HS-27A (cell line): ENCODE data around the gene SLC7A10.
"Not testable (repeated sequence)": the region's sequence is repeated elsewhere in the genome, so short reads cannot be mapped to it uniquely, and the experiment has no call there.

Source experiments
- DNase-seq: peaks from one replicate; pipeline ENCODE4 v3.0.0-alpha.2; 2012; ENCODE audit warnings: low read depth, missing footprints

Gene SLC7A10

DNA sequence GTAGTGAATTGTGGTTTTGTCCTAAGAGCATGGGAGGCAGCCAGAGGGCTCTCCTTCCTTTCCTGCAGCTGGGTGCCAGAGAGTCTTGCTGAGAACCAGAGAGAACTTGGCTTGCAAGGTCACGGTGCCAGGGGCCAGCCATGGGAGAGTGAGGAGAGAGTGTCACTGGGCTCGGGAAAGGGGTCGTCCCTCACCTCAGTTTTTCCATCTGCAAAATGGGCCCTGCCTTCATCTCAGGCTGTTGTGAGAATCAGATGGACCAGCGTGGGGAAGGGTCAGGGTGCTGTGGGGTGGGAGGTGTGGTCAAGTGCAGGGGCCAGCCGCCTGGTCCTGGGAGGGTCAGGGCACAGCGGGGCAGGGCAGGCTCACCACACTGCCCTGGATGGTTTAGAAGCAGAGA lies 24.2 kb downstream of the SLC7A10 start:
- DNase-seq: no peak

DNA sequence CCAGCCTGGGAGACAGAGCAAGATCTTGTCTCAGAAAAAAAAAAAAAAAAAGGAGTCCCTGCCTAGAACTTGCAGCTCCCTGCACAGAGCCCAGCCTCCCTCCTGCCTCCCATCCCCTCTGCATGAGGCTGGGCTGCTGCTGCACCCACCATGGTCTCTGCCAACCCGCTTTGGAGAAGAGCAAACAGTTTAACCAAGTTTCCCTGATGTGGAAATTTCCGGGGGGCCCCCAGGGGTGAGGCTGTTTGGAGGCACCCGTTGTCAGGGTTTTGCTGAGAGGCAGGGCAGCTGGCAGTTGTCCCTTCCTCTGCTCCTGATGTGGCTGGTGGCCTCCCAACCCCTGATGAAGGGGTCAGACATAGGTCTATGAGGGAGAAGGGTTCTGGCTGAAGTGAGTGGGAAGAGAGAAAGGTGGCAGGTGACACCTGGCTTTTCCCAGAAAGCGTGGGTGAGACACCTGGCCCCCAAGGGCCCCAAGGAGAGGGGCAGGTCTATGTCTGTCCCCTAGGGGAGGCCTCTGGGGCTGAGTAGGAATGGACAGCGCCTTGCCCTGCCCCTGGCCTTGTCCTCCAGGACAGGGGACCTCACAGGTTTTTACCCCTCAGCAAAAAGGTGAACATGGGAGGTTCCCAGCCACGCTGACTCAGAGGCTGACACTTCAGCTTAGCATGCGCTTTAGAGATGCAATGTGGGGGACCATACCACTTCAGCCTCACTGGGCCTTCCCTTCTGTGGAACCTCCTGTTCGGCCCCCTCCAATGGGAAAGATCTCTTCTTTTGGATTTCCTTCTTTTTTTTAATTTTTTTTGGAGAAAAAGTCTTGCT lies 26.0 kb downstream of the SLC7A10 start:
- DNase-seq: no peak

GRCh38 chr19:33198169-33198568 lies 27.5 kb downstream of the SLC7A10 start:
- DNase-seq: no peak

DNA sequence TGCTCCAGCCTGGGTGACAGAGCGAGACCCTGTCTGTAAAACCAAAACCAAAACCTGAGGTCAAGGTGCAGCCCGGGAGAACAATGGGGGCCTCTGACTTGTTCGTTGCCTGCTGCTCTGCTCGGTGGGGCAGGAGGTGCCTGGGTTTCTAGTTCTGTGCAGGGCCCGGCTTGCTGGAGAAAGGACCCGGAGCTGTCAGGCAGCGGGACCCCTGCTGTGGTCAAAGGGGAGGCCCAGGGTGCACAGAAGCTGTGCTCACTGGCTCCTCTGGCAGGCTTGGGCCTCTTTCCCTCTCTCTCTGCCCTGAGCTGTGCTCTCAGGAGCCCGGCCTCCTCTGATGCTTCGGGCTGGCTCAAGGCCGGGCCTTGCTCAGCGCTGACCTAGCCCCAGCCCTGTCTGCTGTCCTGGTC lies 28.1 kb downstream of the SLC7A10 start:
- DNase-seq: no peak

- DNase-seq: no peak
These were observed 29.0 kb downstream of the SLC7A10 start for GRCh38 chr19:33196446-33197193.

DNA sequence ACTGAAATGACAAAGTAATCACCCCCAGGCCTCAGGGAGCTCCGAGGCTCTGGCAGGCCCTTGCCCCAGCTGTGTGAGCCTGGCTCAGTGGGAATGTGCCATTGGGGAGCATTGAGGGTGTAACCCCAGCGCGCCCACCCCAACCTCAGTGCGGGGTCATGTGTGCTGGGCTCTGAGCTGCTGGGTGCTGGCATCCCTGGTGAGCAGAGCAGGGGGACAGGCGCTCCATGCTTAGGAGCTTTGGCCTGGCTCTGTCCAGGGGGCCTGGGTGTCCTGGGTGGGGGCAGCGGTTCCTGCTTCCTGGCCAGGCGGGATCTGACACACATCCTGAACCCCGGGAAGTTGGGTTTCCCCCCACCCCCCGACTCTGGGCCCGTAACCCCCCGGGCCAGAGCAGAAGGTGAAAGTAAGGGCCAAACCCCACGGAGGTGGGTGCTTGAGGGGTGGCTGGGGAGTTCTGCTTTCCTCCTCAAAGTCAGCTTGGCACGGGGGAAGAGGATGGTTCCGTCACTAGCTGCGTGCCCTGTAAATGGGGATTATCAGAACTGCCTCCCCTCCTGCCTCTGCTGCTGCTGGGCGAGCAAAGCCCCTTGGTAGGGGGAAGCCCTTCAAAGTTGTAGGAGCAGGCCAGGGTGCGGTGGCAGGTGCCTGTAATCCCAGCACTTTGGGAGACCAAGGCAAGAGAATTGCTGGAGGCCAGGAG lies 29.9 kb downstream of the SLC7A10 start:
- DNase-seq: no peak

GRCh38 chr19:33194886-33195644 lies 30.6 kb downstream of the SLC7A10 start:
- no peak for DNase-seq

- no peak for DNase-seq
These were observed 31.1 kb downstream of the SLC7A10 start for GRCh38 chr19:33194532-33194885.

DNA sequence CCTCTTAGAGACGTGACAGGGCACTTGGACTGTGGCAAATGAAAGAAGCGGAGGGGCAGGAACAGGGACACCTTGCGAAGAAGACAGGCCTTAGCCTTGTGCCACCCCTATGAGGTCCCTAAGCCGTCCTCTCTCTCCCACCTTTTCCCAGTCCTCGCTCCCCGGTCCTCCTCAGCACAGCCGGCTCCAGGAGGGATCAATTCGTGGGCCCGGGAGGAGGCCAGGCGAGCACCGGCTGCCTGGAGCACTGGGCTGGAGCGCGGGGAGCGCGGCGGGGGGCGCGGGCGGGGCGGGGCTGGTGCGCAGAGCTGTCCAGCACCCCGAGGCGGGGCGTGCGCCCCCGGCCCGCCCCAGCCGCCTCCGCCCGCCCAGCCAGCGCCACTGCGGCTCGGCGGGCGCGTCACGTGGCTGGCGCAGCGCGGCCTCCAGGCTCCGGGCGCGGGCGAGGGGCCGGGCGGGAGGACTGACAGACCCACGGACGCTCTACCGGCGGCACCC lies 31.7 kb downstream of the SLC7A10 start, which contains the start of gene LRP3:
LRP3 (plus strand) TSS at position 466 of the 498 bp plus-strand sequence. CDS start 456 bp downstream, outside the sequence.
- no peak for DNase-seq

DNA sequence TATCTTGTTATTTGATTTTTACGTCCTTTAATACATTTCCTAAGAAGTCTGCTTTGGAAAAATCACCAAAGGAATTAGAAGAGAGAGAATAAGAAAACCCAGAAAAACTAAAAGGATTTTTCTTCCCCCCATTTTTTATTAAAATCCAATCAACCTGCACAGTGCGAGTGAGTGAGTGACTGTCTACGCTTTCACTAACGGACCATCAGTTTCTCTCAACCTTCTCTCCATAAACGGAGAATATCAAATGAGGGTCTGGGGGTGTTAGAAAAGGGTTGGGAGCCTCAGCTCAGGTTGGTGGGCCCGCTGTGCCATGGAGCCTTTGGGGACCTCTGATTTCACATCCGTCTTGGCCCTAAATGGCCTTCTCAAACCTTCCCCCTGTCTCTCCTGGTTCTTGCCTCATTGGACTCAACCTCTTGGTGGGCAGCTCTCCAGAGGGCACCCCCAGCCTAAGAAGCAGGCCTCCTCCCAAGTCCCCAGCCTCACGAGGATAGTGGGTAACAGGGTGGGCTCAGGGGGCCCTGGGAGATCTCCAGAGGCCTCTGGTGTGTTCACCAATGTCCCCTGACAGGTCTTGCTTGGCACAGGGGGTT lies 32.3 kb downstream of the SLC7A10 start:
- DNase-seq: no peak

- DNase-seq: no peak
These were observed 33.6 kb downstream of the SLC7A10 start for GRCh38 chr19:33192010-33192409.

DNA sequence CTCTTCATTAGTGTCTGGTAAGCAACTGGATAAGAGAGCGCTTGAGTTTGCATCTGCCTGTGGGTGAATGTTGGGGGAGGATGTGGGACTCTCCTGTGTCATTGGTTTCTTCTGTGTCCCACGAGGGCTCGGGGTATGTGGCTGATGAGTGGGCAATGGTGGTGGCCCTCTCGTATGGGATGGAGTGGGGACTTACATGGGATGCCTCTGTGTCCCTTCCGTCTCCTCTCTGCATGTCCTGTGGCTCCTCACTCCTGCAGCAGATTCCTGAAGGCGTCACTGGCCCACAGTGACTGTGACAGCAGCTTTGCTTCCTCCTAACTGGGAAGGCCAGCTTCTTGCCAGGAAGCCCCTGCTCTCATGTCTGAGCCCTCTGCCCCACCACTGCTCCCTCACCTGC lies 34.1 kb downstream of the SLC7A10 start:
- DNase-seq: no peak

GRCh38 chr19:33191092-33191491 lies 34.6 kb downstream of the SLC7A10 start:
- not testable (repeated sequence) for DNase-seq

- no peak for DNase-seq
These were observed 36.2 kb downstream of the SLC7A10 start for GRCh38 chr19:33189453-33189852.

GRCh38 chr19:33187183-33187540 lies 38.5 kb downstream of the SLC7A10 start:
- no peak for DNase-seq

DNA sequence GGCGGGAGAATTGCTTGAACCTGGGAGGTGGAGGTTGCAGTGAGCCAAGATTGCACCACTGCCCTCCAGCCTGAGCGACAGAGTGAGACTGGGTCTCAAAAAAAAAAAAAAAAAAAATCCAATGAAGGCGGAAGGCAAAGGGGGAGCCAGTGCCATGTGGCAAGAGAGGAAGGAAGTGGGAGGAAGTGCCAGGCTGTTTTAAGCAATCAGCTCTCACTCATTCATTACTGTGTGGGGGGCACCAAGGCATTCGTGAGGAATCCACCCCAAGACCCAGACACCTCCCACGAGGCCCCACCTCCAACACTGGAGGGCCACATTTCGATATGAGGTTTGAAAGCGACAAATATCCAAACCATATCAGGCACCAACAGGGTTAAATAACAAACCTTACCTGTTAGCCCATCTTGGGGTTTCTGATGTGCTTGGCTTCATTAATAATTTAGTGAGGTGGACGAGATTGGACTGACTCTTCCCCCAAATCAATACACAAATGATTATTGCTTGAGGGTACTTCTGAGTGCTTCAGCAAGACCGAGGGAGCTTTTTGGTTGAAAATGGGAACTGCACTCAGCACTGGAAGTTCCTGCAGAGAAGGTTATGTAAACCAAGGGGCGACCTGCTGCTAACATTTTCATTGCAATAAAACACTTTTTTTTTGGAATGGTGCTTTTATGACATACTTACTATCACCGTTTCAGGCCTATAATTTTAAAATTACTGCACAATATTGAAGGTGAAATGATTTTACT lies 39.0 kb downstream of the SLC7A10 start:
- DNase-seq: no peak

DNA sequence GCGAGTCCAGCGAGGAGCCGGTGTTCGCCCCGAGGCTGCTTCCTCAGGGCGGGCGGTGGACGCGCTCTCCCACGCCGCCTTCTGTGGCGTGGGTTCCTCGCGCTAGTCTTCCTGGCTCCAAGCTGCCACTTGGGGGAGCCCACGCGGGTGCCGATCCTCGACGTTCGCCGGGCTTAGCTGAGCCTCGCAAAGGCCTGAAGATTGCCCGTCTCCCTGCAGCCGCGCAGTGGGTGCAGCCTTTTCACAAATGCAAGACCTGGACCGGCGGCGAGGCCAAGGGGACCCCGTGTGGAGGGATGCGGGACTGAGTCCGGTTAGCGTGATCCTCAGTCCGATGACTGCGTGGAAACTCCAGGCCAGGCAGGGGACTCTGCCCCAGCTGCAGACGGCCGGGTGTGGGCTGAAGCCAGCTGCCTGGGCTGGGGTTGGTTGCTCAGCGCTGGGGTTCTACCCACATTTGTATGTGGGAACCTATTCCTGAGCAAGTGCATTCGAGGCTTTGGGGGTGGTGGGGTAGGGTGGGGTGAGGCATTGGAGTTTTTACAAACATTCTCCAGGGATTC lies 48.2 kb downstream of the SLC7A10 start:
- no peak for DNase-seq

- peak; percentile 100 for DNase-seq
These were observed 48.8 kb downstream of the SLC7A10 start for GRCh38 chr19:33176670-33177416.

GRCh38 chr19:33175886-33176669 lies 49.6 kb downstream of the SLC7A10 start:
- DNase-seq: no peak
